ENCODE measurements around the gene ZGLP1. TPM values are rescaled to one million over a fixed set of nuclear protein-coding genes. Genes with fewer than 3 reads are reported as not detected.

ZGLP1 gene
- total RNA-seq, 2 donors from 2014 or later = 5.3 TPM; not detected in 1

DNA sequence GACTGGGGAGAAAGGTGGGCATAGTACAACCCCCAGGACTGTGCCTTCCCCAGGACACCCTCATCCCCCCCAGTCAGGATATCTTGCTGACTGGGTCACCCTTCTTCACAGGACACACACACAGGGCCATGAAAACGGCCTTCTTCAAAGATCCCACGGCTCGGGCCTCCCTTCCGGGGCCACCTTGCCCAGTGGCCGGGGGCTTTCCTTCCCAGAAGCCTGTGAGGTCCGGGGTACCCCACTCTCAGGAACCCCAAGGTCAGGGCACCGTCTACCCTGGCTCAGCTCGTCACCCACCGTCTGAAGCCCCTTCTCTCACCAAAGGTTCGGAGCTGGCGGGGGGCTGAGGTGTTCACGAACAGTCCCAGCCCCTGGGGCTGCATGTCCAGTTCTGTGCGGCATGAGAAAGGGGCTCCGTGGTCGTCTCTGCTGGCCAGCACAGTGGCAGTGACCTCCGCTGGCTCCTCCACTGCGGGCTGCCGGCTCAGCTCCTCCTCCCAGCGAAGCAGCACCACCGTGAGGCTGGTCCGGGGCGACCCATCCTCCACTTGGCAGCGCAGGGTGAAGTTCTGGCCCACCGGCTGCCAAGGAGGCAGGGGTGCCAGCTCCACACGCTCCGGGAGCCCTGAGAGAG is 25.9 kb upstream of the ZGLP1 start:
- H3K4me1 ChIP-seq (ENCODE audit: control insufficient read depth in 1 of 2, low read depth in 2 of 2) = peaks cover 14 to 23% of the 10 kb centered on the region in 2 donors
- DNase-seq (ENCODE audit: low spot score) (no peak), ATAC-seq (ENCODE audit: insufficient number of reproducible peaks, low FRiP score, low read depth) (no peak)
- H3K4me3 ChIP-seq = peak overlapping the region; percentile 100
- no peaks in the 10 kb centered on the region for H3K27me3 ChIP-seq (replicated peaks; ENCODE audit: insufficient read depth)
- TF ChIP-seq, protein P1, sequence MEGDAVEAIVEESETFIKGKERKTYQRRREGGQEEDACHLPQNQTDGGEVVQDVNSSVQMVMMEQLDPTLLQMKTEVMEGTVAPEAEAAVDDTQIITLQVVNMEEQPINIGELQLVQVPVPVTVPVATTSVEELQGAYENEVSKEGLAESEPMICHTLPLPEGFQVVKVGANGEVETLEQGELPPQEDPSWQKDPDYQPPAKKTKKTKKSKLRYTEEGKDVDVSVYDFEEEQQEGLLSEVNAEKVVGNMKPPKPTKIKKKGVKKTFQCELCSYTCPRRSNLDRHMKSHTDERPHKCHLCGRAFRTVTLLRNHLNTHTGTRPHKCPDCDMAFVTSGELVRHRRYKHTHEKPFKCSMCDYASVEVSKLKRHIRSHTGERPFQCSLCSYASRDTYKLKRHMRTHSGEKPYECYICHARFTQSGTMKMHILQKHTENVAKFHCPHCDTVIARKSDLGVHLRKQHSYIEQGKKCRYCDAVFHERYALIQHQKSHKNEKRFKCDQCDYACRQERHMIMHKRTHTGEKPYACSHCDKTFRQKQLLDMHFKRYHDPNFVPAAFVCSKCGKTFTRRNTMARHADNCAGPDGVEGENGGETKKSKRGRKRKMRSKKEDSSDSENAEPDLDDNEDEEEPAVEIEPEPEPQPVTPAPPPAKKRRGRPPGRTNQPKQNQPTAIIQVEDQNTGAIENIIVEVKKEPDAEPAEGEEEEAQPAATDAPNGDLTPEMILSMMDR (IDR thresholded peaks at IDR 0.05) = no peak
- peaks cover 3% of the 10 kb centered on the region for H3K36me3 ChIP-seq
- no peaks in the 10 kb centered on the region for H3K9me3 ChIP-seq
- peak overlapping the region in 1 of 2 donors; percentile 96 for H3K27ac ChIP-seq

DNA sequence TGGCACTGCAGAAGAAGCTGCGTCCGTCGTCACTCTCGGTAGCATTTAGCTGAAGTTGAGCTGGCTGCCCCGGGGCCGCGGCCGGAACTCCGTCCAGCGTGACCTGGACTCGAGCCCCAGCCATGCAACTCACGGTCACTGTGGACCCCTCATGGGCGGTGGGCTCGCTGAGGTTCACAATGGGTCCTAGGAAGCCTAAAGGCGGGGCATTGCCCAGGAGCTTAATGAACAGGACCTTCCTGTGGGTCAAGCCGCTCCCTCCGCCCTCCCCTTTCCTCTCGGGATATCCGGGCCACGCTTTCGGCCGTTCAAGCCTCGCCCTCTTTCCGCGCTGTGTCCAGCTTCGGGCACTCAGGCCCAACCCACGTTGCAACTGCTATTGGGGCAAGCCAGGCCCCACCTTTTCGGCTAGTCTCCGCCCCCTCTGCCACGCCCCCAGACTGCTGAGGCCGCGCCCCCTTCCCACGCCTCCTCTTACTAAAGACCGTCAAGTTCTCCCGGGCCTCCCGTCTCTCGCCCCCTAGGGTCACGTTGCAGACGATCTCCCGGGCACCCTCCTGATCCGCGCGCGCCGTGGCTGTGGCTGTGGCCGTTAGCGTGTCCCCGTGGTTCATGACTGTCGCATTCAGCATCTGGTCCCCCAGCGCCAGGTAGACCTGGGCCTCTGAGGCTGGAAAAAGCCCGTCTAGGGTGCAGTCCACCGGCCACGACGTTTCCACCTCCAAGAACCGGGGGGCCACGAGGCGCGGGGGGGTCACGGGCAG is 25.2 kb upstream of the ZGLP1 start:
- peak overlapping the region; percentile 100 for H3K4me3 ChIP-seq
- no peaks in the 10 kb centered on the region for H3K9me3 ChIP-seq
- H3K36me3 ChIP-seq = peaks cover 9% of the 10 kb centered on the region
- H3K27me3 ChIP-seq (replicated peaks; ENCODE audit: insufficient read depth) = no peaks in the 10 kb centered on the region
- peak overlapping the region; percentile 83 to 96 for H3K27ac ChIP-seq
- peaks cover 14 to 23% of the 10 kb centered on the region in 2 donors for H3K4me1 ChIP-seq (ENCODE audit: control insufficient read depth in 1 of 2, low read depth in 2 of 2)
- DNase-seq (ENCODE audit: low spot score) = peak; percentile 82
- TF ChIP-seq, protein P1 (IDR thresholded peaks at IDR 0.05) = peak; percentile 20
- ATAC-seq (ENCODE audit: insufficient number of reproducible peaks, low FRiP score, low read depth) = peak; percentile 84

DNA sequence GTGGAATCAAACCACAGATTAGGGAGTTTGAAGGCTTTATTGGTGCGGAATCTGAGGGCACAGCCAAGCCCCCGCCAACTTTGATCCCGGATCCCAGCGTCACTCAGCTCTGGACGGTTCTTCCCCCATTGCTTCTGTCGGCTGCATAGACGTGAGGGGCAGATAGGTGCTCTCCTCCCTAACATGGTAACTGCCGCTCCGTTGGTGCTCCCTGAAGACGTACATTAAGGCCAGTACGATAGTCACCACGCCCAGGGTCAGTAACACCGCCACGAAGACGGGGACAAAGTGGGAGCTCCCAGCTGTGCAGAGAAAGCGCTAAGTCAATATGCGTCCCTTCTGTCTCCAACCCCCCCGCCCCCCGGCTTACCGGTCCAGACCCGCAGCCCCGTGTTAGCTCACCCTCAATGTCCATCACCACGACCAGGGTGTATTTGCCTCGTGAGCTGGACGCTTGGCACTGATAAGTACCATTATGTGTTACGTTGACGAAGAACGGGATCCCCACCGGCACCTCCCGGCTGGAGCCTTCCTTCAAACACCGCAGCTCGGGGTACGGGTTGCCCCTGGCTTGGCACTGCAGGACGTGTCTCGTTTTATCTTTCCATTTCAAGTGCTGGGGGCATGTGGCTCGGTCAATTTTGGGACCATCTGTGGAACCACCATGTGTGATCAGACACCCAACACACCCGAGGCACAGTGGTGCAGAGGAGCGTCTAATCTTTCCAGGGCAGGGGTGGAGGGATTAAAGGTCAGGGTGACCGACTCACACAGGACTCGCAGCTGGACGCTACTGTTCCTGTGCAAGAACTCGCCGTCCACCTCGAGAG is 24.4 kb upstream of the ZGLP1 start:
- Histone ChIP-seq H3K4me3 (peak overlapping the region; percentile 100), H3K27me3 (replicated peaks; ENCODE audit: insufficient read depth) (no peaks in the 10 kb centered on the region), H3K27ac (peak overlapping the region; percentile 83 to 96), H3K36me3 (peaks cover 12% of the 10 kb centered on the region), H3K9me3 (no peaks in the 10 kb centered on the region), H3K4me1 (ENCODE audit: control insufficient read depth in 1 of 2, low read depth in 2 of 2) (peaks cover 14 to 23% of the 10 kb centered on the region in 2 donors)
- TF ChIP-seq, protein P1 (IDR thresholded peaks at IDR 0.05) = no peak
- ATAC-seq (ENCODE audit: insufficient number of reproducible peaks, low FRiP score, low read depth) (no peak), DNase-seq (ENCODE audit: low spot score) (no peak)

DNA sequence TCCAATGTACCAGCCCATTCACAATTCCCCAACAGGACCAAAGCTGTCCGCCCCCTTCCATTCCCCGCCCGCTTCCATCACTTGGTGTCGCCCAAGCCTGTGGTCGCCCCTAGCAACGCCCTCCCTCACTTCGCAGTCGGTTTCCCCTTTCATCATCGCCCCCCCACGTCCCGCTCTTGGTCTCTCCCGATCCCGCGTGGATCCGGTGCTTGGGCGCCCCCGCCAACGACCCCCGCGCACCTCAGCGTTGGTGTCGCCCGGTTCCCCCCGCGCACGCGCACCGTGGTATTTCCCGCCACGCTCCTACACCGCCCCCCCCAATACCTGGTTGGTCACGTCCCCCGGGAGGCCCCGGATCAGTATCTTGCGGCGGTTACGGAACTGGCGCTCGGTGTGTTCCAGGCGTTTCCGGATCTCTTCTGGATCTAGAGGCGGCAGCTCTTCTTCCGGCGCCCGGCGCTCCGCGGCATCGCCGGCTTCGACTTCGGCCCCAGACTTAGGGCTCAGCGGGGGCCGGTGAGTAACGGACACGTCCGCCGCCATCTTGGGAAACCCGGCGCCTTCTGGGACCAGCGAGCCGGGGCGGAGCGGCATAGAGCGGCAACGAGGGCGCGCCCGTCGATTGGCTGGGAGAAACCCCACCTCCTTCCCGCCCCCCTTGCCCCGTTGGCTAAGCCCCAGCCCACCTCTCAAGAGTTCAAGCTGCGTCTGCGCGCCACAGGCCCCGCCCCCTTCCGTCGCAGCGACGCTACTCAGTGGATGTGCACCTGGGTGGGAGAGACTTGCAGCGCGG is 23.5 kb upstream of the ZGLP1 start, which contains the start of gene RAVER1:
RAVER1 (minus strand) TSS at position 565 of the 793 bp plus-strand sequence; CDS start at position 543, 22 bp downstream.
- H3K27me3 ChIP-seq (replicated peaks; ENCODE audit: insufficient read depth) = no peaks in the 10 kb centered on the region

More for the DNA sequence above, 23.5 kb upstream of the ZGLP1 start, which contains the start of gene RAVER1:
- ATAC-seq (ENCODE audit: insufficient number of reproducible peaks, low FRiP score, low read depth) (peak; percentile 96), DNase-seq (ENCODE audit: low spot score) (peak; percentile 93)
- Histone ChIP-seq H3K4me1 (ENCODE audit: control insufficient read depth in 1 of 2, low read depth in 2 of 2) (peaks cover 14 to 23% of the 10 kb centered on the region in 2 donors), H3K4me3 (peak within 1 kb of the TSS; percentile 100), H3K27ac (peak within 1 kb of the TSS; percentile 83 to 96), H3K9me3 (no peaks in the 10 kb centered on the region), H3K36me3 (peaks cover 20% of the 10 kb centered on the region)
- TF ChIP-seq, protein P1 (IDR thresholded peaks at IDR 0.05) = no peak

Data from thoracic aorta (tissue), 2 donors.